ENCODE measurements around the gene SPOCD1. TPM values are rescaled to one million over a fixed set of nuclear protein-coding genes. Genes with fewer than 3 reads are reported as not detected.

SPOCD1 gene
- total RNA-seq, 1 donor from 2014 or later: 1.5 TPM

DNA sequence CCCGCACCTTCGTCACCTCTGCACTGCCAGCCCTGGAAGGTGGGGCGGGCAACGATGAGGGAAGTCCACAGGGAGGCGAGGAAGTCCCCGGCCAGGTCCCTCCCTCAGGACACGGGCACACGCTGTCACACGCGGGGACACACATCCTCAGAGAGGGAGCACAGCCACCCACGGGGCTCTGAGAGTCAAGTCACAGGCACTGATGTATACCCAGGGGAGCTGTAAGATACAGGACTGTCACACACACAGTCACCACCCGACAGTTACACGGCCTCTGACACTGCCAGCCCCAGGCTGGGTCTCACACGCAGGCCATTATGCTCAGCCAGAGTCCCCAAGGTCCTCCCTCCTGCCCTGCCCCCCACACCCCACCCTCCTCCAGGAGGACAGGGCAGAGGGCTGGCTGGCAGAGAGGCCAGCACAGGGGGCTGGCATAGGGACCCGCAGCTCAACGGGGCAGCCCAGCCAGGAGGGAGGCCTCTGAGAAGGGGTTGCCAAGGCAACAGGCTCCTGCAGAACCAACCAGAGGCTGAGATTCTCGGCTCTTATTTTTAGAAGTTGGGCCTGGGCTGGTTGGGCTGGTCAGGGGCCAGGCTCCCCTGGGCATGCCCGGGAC lies 34.0 kb downstream of the SPOCD1 start:
- no peak overlapping the region for H3K27ac Mint-ChIP-seq (ENCODE audit: unreplicated experiment)
- peaks cover 15% of the 10 kb centered on the region for H3K27me3 Mint-ChIP-seq (ENCODE audit: unreplicated experiment)
- no peak for DNase-seq (ENCODE audit: low spot score)
- peaks cover 8% of the 10 kb centered on the region for H3K4me1 Mint-ChIP-seq (ENCODE audit: unreplicated experiment)
- H3K4me3 Mint-ChIP-seq (ENCODE audit: unreplicated experiment): no peak overlapping the region
- no peaks in the 10 kb centered on the region for H3K36me3 Mint-ChIP-seq (ENCODE audit: low read depth, unreplicated experiment)
- TF ChIP-seq, protein P1, sequence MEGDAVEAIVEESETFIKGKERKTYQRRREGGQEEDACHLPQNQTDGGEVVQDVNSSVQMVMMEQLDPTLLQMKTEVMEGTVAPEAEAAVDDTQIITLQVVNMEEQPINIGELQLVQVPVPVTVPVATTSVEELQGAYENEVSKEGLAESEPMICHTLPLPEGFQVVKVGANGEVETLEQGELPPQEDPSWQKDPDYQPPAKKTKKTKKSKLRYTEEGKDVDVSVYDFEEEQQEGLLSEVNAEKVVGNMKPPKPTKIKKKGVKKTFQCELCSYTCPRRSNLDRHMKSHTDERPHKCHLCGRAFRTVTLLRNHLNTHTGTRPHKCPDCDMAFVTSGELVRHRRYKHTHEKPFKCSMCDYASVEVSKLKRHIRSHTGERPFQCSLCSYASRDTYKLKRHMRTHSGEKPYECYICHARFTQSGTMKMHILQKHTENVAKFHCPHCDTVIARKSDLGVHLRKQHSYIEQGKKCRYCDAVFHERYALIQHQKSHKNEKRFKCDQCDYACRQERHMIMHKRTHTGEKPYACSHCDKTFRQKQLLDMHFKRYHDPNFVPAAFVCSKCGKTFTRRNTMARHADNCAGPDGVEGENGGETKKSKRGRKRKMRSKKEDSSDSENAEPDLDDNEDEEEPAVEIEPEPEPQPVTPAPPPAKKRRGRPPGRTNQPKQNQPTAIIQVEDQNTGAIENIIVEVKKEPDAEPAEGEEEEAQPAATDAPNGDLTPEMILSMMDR (IDR thresholded peaks at IDR 0.05; ENCODE audit: unreplicated experiment): no peak
- H3K9me3 Mint-ChIP-seq (ENCODE audit: unreplicated experiment): no peaks in the 10 kb centered on the region

DNA sequence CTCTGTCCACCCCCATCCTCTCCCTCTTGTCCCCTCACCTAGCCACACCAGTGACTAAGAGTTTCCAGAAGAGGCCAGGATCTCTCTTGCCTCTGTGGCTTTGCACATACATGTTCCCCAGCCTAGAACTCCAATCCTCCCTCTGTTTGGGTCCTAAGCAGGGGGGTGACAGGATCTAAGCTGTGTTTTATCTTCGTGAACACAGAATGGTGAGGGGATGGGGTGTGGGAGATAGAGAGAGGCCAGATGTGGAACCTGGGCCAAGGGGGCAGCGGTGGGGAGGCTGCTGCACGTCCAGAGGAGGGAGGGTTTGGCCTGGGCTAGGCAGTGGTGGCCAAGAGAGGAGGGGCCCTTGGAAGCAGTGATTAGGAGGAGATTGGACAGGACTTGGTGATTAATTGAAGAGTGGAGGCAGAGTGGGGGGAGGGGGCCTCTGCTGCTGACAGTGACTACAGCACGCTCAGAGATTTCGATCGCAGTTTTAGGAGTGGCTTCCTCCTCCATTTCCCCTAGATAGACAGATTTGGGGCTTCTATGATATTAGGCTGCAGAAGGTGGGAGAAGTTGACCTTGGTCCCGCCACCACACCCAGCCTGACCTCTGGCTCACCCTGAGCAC lies 34.6 kb downstream of the SPOCD1 start:
- Mint-ChIP-seq H3K4me1 (ENCODE audit: unreplicated experiment) (peaks cover 8% of the 10 kb centered on the region), H3K4me3 (ENCODE audit: unreplicated experiment) (no peak overlapping the region), H3K27me3 (ENCODE audit: unreplicated experiment) (peaks cover 18% of the 10 kb centered on the region), H3K36me3 (ENCODE audit: low read depth, unreplicated experiment) (no peaks in the 10 kb centered on the region), H3K27ac (ENCODE audit: unreplicated experiment) (no peak overlapping the region), H3K9me3 (ENCODE audit: unreplicated experiment) (no peaks in the 10 kb centered on the region)
- no peak for DNase-seq (ENCODE audit: low spot score)
- TF ChIP-seq, protein P1 (IDR thresholded peaks at IDR 0.05; ENCODE audit: unreplicated experiment): no peak

DNA sequence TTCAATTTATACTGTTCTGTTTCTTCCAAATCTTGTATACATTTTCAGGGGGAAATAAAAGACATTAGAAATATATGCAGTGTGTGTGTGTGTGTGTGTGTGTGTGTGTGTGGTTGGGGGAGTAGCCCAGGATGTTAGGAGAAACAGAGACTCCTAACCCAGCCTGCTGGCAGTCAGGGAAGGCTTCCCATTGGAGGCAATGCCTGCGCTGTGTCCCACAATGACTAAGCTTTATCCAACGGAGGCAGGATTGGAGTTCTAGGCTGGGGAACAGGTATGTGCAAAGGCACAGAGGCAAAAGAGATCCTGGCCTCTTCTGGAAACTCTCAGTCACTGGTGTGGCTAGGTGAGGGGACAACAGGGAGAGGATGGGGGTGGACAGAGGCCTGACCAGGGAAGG lies 35.2 kb downstream of the SPOCD1 start:
- Mint-ChIP-seq H3K9me3 (ENCODE audit: unreplicated experiment) (no peaks in the 10 kb centered on the region), H3K27ac (ENCODE audit: unreplicated experiment) (peak overlapping the region; percentile 2), H3K4me1 (ENCODE audit: unreplicated experiment) (peaks cover 8% of the 10 kb centered on the region), H3K27me3 (ENCODE audit: unreplicated experiment) (peaks cover 16% of the 10 kb centered on the region), H3K36me3 (ENCODE audit: low read depth, unreplicated experiment) (no peaks in the 10 kb centered on the region), H3K4me3 (ENCODE audit: unreplicated experiment) (no peak overlapping the region)
- DNase-seq (ENCODE audit: low spot score): no peak
- TF ChIP-seq, protein P1 (IDR thresholded peaks at IDR 0.05; ENCODE audit: unreplicated experiment): no peak

DNA sequence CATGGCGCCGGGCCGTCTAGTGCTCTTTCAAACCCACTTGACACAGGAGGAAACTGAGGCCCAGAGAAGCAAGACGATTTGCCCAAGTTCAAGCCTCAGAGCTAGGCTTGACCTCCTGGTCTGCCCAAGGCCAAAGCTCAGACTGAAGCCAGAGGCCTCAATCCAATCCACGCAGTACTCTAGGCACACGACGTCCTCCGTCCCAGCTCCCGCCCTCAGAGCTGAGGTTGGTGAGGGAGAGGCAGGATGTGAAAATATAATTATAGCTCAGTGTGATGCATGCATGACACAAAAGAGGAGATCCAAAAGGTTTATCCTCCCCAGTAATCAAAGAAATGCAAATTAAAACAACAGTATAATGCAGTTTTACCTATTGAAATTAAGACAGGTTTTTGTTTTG lies 36.1 kb downstream of the SPOCD1 start:
- Mint-ChIP-seq H3K27me3 (ENCODE audit: unreplicated experiment) (peaks cover 16% of the 10 kb centered on the region), H3K27ac (ENCODE audit: unreplicated experiment) (no peak overlapping the region), H3K4me1 (ENCODE audit: unreplicated experiment) (peaks cover 8% of the 10 kb centered on the region), H3K4me3 (ENCODE audit: unreplicated experiment) (no peak overlapping the region), H3K36me3 (ENCODE audit: low read depth, unreplicated experiment) (no peaks in the 10 kb centered on the region), H3K9me3 (ENCODE audit: unreplicated experiment) (no peaks in the 10 kb centered on the region)
- TF ChIP-seq, protein P1 (IDR thresholded peaks at IDR 0.05; ENCODE audit: unreplicated experiment): no peak
- DNase-seq (ENCODE audit: low spot score): no peak

DNA sequence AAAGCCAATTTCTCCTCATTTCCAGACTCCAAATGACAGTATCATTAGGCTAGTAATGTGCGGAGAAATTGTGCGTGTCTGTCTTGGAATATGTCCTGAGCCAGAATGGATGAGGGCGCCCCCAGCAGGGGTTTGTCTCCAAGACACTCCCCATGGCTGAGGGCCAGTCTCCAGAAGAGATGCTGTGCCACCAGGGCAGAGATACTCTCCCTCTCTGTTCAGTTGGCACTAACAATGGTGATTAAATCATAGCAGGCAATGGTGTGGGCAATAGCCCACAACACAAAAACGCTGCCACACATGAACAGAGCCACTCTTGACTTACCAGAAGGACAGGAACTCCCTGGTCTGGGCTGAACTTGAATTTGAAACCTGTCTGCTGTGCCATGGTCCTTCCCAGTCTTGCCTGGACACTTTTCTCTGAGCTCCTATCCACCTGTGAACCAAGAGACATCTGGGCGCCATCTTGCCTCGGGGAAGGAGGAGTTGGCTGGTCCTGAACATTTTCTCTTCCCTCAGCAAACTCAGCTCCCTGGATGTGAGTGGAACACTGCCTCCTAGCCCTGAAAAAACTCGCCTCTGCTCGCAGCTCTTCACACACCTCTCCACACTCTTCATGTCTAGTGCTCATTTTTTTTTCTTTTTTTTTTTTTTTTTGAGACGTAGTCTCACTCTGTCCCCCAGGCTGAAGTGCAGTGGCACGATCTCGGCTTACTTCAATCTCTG lies 36.9 kb downstream of the SPOCD1 start:
- Mint-ChIP-seq H3K4me1 (ENCODE audit: unreplicated experiment) (peaks cover 4% of the 10 kb centered on the region), H3K36me3 (ENCODE audit: low read depth, unreplicated experiment) (peaks cover 4% of the 10 kb centered on the region), H3K9me3 (ENCODE audit: unreplicated experiment) (no peaks in the 10 kb centered on the region), H3K27me3 (ENCODE audit: unreplicated experiment) (peaks cover 22% of the 10 kb centered on the region), H3K27ac (ENCODE audit: unreplicated experiment) (no peak overlapping the region), H3K4me3 (ENCODE audit: unreplicated experiment) (no peak overlapping the region)
- no peak for DNase-seq (ENCODE audit: low spot score)
- TF ChIP-seq, protein P1 (IDR thresholded peaks at IDR 0.05; ENCODE audit: unreplicated experiment): no peak

Data from endothelial cell (in vitro differentiated cells).